ENCODE results near the gene COMMD2.
A peak's percentile ranks its signal among the peaks of the same experiment; 100 is the strongest.

COMMD2 gene

DNA sequence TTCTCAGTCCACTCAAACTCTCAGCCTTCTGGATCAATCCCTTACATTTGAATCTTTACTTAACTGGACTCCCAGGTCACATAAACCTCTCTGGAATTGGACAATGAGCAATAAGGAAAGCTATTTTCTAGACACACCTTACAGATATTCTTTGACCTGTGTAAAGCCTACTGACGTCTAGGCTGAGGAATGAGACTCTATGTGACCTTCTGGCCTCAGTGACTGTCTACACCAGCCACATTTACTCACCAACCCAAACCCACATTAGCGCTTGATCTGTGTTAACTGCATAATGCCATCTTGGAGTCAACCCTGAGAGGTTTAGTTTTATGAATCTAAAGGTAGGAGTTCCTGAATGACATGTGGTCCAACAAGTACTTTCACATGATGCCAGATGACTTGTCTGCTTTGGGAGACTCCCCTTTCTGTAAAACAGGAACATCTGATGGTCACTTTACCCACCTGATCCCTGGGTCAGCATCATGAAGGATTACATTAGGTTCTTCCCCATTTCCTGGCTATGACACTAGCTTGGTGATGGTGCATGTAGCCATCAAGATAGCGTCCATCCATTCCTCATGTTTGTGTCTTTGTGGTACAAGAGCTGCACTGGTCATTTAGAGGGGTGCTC lies 11.4 kb upstream of the COMMD2 start:
- DNase-seq (ENCODE audit: low spot score) = no peak

DNA sequence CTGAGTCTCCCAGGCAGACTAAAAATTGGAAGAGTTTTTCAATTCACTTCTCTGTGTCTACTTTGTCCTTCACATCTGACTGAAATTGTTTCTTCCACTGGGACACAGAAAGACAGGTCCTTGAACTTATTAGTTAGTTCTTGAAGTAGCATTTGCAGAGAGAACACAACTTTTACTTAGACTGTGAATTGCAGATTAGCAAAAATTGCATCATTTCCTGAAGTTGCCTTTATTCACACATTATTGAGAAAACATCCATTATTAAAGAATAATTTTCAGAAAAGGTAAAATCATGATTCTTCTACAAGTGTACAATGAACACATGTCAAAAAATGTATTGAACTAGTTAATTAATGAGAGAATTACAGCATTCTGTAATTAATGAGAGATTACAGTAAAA lies 1.4 kb upstream of the COMMD2 start:
- DNase-seq (ENCODE audit: low spot score) = no peak

DNA sequence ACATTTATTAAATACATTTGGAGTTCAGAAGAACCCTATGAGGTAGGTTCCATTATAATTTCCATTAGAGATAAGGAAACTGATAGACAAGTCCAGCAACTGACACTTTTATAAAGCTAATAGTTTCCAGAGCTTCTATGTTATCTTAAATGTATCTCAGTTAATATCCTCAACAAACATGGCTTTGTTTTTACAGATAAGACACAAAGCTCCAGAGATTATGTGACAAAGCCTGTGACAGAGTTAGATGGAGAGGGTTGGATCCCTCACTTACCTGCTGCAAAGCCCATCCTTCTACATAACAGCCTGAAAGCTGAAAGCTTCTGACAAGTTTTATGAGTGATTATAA lies 473 bp upstream of the COMMD2 start:
- no peak for DNase-seq (ENCODE audit: low spot score)

DNA sequence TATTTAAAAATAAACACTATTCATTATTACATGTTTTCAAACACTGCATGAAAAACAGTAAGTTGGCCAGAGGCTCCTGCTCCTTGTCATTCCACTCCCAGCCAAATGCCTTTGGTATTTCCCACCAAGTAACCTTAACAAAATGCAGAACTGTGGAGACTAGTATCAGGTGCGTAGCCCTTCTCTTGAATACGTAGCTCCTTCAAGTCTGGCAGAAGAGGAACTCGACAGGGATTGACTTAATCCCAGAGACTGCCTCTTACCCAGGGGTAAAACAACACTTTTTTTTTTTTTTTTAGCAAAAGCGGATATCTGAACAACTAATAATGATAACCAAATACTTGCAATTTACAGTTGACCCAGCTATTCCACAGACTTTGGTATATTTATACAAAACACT lies 738 bp downstream of the COMMD2 start:
- DNase-seq (ENCODE audit: low spot score) = no peak

DNA sequence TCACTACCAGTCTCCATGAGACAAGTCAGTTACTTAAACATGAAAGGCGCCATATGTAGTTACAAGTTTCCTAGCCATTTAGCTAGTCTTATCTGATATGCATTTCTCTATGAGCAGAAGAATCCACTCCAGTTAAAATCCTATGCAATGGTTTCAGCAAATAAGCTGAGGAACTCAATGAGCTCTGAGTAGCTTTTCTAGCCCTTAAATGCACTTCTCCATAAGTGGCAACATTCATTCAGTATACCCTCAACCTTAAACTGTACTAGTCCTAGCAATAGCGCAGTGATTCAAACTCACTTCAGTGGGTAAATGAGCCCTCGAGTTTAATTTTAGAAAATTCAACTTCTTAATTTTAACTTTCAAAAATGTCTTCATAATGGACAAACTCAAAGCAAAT lies 7.7 kb downstream of the COMMD2 start:
- DNase-seq (ENCODE audit: low spot score) = no peak

DNA sequence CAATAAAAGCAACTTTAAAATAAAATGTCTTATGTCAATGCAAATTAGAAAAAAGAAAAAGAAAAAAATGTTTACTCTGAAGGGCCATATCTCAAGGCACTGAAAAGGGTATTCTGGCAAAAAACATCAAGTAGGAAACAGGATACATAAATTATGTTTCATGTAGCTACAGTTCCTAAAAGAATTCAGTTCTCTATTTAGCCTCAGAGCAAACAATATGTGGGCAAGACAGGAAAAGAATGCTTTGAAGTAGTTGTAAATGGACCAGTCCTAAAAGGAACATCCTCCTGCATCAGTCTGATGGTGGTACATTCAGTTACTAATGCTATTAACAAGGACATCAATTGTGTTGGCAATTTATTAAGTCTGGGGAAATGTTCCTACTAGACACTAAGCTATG lies 8.1 kb downstream of the COMMD2 start:
- no peak for DNase-seq (ENCODE audit: low spot score)

DNA sequence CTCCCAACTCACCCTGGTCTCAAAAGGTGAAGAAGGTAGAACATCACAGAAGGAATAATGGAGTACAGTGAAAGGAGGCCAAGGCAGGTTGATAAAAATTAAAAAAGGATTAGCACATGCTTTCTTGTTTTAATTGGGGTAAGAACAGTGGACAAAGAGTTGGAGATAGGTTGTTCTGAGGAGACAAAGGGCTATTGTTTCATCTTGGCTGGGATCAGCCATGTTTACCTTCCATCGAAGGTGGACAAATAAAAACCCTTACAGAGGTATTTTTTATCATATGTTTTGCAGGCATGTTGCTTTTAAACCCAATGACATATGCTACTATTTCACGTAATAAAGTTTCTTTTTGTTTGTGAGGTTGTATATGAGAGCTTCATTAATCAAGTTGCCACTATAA lies 12.9 kb downstream of the COMMD2 start:
- DNase-seq (ENCODE audit: low spot score) = no peak

DNA sequence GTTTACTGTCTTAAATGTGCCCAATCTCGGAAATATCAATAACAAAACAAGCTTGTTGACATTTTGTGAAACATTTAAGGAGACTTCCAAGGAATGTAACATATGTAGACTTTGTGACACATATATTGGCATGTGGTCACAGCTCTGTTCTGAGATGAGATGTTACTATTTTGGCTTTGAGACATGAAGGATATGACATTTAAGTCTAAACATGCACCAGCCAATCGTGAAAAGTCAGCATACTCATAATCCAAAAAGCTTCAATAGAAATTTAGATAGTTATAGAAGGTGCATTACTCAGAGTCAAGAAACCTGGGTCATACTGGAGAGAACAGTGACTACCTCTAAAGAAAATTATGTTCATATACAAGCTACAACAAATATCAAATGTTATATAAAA lies 13.4 kb downstream of the COMMD2 start:
- no peak for DNase-seq (ENCODE audit: low spot score)

DNA sequence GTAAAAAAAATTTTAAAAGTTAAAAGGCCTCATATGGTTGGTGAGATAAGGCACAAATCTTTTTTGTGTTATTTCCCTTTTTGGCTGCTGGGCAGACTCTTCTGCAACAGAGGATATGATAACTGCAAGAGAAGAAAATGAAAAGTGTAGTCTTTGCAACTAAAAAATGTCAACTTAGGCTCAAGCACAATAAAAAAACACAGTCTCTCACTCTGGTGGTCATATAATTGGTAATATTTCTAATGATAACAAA lies 15.4 kb downstream of the COMMD2 start:
- no peak for DNase-seq (ENCODE audit: low spot score)

DNA sequence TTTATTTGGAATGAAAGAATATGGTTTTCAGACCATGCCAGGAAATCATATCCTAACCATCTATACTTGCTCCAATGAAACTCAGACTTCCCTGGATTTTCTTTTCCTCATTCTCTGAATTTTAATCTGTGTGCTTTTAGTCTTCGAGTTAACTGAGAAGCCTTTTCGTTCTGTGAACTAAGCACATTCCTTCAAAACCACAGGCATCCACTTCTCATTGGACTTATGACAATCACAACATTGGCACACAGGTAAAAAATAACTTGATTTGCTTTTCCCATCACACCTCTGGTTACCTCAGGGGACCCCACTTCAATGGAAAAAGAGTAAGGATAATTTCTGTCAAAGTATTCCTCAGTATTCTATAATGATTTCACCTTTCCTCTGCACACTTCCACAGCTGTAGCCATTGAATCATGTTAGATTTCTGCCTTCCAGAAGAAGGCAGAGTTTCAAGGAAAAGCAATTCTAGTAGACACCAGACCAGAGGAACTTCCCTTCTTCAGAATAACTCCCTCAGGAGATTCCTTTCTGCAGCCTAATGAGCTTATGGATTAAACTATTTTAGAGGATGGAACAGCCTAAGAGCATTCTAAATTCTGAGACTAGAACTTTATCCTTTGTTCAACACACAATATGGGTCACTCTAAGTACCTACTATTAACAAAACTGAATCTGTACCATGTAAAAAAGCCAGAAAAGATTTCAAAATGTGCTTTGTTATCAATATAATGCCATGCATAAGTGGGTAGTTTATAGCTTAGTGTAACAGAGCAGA lies 15.9 kb downstream of the COMMD2 start:
- DNase-seq (ENCODE audit: low spot score) = no peak

DNA sequence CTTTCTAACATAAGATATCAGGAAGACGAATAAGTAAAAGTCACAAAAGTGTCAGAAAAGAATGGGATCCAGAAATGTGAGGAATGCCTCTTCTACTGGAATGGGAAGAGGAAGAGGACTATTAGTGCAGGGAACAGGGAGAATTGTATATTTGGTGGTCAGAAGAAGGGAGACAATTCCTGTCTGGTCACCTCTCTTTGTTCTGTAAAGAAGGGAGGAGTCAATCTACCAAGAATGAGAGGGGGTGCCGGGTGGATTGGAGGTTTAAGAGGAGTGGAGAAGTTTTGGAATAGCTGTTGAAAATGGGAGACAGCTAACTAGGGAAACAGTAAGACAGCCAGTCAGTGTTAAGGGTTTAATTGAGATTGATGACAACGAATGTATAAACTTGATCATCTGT lies 20.1 kb downstream of the COMMD2 start:
- DNase-seq (ENCODE audit: low spot score) = no peak

DNA sequence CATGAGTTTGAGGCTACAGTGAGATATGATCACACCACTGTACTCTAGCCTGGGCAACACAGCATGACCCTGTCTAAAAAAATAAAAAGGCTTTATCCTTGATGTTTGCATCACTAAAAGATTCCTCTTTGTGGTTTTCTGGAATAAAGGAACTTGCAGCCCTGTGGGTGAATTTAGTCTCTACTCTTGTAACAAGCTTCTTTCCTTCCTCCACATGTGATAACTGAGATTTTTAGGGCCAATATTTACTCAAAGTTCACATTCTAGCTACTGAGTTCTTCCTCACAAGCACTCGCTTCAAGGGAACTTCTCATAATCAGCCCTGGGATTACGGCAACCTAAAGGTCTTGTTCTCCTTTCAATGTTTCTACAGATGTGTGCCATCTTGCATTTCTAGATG lies 24.6 kb downstream of the COMMD2 start:
- DNase-seq (ENCODE audit: low spot score) = no peak

DNA sequence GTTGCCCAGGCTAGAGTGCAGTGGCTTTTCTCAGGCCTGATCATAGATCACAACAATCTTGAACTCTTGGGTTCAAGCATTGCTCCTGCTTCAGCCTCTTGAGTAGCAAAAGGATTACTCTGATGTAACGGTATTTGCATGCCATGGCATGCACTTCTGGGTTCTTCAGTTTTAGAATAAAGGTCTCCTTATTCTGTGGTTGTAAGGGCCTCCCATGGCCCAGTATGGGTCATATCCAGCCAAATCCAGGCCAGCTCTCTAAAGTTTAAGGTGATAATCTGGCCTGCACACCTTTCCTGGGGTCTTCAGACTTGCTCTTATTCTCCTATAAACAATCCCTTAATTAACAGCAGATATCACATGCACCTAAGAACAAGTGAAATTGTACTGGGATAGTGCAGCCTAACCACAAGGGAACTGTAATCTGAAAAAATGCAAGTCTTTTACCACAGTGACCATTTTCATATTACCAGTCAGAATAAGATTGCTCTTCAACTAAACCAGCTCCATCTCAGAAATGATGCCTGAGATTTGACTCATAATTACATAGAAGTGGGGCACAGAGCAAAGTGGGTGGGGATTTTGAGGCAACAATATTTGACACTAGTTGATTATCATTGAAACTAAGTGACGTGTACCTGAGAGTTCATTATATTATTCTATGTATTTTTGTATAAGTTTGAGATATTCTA lies 25.4 kb downstream of the COMMD2 start:
- DNase-seq (ENCODE audit: low spot score) = no peak

DNA sequence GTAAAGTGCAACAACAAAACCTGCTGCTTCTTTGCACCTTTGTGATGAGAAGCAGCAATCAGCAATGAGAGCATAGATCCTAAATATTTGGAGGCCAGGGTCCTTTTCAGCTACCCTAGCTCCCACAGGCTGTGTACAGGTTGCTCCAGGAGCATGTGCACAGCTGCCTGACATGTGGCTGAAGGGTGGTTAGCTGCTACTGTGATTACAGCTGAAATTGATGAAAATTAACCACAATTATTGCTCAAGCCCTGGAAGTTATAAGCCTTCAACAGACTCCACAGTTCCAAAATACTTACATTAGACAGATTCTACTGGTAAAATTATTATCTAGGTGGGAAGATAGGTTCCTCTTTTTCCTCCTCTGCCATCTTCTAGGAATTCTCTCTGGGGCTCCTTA lies 28.5 kb downstream of the COMMD2 start:
- no peak for DNase-seq (ENCODE audit: low spot score)

DNA sequence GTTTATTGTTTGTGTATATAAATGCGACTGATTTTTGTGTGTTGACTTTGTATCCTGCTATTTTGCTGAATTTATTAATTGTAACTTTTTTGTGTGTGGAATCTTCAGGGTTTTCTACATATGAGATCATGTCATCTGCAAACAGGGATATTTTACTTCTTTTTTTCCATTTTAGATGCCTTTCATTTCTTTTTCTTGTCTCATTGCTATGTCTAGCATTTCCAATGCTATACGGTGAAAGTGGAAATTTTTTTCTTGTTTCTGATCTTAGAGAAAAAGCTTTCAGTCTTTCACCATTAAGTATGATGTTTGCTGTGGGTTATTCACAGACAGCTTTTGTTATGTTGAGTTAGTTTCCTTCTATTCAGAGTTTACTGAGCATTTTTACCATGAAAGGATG lies 31.4 kb downstream of the COMMD2 start:
- DNase-seq (ENCODE audit: low spot score) = no peak

DNA sequence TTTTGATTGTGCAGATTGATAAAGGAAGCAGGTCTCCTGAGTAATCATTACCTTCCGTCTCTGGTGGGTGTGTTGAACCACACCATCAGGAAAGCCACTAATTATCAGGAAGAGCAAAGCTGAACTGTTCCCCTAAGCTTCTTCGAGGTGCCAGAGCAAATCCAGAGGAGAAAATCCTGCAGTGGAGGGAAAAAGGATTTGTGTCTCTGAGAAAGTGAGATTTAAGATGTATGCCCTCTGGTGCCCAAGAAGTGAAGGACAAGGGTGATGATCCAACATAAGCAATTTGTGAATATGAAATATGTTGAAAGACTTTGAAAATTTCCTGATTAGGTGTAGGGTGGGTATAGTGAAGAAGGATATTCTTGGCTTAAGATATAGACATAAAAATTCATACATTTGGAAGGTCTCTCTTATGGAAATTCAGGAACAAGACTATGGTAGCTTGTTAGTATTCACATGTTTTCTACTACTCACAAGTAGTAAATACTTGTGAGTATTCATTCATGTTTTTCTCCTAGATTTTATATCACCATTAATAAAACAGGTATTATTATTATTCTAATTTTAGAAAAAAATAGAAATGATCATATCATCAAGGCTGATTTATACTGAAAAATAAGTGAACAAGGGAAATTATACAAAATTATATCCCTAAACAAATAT lies 34.8 kb downstream of the COMMD2 start:
- DNase-seq (ENCODE audit: low spot score) = peak; percentile 6

DNA sequence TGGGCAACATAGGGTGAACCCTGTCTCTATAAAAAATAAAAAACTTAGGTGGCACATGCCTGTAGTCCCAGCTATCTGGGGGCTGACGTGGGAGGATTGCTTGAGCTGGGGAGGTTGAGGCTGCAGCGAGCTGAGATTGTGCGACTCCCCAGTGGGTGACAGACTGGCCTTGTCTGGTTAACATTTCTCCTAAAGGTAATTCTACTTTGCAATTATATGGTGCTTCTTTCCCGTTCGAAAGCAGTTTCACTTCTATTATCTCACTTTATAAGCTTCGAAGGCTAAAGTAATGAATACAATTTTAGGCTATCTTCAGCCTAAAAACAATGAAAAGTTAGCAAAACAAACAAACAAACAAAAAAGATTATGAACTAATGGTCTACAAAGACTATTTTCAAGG lies 35.3 kb downstream of the COMMD2 start:
- DNase-seq (ENCODE audit: low spot score) = no peak

DNA sequence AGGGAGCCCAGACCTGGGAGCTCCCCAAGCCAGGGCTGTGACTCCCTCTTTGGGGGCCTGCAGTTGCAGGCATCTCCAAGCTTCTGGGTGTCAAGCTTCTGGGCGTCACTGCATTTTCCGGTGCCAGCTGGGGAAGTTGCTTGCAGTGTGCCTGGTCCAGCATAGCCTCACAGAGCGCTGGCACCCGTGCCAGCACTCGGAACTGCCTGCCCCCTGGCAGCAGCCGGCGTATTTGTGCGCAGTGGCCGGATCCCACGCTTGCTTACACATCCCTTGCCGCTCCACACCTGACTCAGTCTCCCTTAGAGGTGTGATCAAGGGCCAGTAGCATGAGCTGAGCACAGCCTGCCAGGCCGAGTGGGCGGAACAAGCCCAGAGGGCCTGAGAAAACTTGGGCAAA lies 37.0 kb downstream of the COMMD2 start:
- no peak for DNase-seq (ENCODE audit: low spot score)

DNA sequence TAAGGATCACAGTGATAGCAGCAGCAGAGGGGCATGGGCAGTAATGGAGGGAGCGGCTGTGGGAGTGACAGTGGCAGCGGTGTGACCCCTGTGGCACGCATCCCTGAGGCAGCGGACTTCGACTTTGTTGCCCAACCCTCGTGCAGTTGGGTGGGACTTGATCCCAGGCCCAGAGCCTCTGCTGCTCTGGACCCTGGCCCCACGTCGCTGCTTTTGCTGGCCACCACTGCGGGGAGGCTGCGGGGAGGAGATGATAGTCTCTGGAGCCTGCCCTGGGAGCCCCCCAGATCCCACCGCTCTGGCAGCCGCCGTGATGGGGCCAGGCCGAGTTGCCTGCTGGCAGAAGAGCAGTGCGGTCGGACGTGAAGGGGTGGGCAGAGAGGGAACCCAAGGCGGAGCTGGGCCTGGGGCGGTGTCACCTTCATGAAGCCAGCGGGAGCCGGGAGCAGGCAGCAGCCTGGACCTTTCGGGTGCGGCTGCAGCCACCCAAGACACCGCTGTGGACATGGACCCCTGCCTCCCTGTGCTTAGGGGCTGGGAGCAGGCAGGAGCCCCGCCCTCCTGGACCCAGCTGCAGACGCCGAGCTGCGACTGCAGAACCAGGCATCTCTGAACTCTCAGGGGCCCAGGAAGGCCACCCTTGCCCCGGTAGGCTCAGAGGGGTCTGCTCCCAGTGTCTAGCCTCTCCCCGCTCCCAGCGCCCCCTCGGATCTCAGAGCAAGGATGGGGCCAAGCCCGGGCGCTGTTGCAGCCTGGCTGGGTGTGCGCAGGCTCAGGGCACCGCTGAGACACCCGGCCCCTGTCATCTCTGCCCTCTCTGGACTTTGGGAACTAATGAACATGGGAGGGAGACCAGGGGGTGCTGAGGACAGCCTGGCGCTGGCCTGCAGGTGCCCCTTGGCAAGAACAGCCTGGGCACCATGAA lies 38.3 kb downstream of the COMMD2 start:
- no peak for DNase-seq (ENCODE audit: low spot score)

DNA sequence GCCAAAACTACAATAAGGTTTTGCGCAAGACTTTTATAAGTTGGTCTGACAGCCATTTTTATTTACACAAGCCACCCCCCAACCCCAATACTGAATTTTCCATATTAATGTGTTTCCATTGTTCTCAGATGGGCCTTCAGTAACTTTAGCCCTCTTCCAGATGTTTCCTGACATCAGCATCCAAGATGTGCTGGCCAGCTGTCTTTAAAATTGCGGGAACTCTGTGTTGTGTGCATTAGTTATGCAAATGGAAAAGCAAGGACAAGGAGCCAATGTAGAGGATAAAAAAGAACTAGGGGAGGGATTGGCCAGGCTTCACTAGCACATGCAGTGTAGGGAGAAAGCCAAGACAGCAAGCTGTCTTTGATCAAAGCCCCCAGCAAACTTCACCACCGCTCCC lies 45.4 kb downstream of the COMMD2 start:
- no peak for DNase-seq (ENCODE audit: low spot score)

DNA sequence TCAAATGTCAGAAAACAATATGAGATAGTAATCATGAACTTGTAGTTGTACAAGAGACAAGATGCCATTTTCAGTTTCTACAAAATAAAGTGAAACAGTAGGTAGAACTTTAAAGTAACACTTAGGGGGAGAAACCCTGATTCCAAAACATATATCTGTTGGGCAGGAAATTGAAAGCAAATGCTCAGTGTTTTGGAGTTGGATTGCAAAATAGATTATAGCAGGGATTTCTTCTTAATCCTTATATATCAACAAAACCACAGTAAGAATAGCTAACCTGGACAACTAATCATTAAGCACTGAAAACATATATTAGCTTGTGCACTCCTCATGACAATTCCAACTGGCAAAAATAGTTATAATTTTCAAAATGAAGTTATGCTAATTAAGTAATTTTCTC lies 46.9 kb downstream of the COMMD2 start:
- no peak for DNase-seq (ENCODE audit: low spot score)

DNA sequence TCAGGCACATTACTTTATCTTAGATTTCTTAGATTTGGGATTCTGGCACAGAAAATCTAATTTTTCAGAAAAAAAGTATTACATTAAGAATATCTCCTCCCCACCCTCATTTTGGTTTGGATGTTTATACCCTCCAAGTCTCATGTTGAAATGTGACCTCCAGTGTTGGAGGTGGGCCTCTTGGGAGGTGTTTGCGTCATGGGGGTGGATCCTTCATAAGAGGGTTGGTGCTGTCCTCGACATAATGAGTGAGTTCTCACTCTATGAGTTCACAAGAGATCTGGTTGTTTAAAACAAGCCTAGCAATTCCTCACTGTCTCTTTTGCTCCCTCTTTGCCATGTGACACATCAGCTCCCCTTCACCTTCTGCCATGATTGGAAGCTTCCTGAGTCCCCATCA lies 48.8 kb downstream of the COMMD2 start:
- no peak for DNase-seq (ENCODE audit: low spot score)

Measured in hematopoietic multipotent progenitor cell treated with erythropoietin and hydrocortisone succinate and interleukin-3 and kit ligand, for 15 days (in vitro differentiated cells).